Breast epithelium (tissue), 4 donors: ENCODE results near the gene CCR3. TPM values are rescaled to one million over a fixed set of nuclear protein-coding genes. Genes with fewer than 3 reads are reported as not detected.

Experiments used
- DNase-seq, 2 donors: peaks; one replicate each; pipeline ENCODE4 v3.0.0-alpha.2; 2019; ENCODE audit warnings: low spot score in 2 of 2
- H3K27ac ChIP-seq, 2 donors: fragments of 200-600 bp; sonication (generic) in 1 of 2; one replicate each; pipeline ENCODE4 v1.5.1; 2016 to 2019; ENCODE audit warnings: mild to moderate bottlenecking in 1 of 2
- H3K27me3 ChIP-seq, 2 donors: fragments of 200-600 bp; sonication (generic) in 1 of 2; one replicate each; pipeline versions ENCODE4 v1.5.1 to v1.6.0; 2017 to 2019; ENCODE audit warnings: control low read depth in 1 of 2, mild to moderate bottlenecking in 1 of 2
- H3K36me3 ChIP-seq: fragments of 200-600 bp; one replicate; pipeline ENCODE4 v1.5.1; 2019
- H3K4me1 ChIP-seq, 2 donors: fragments of 200-600 bp; sonication (generic); one replicate each; pipeline ENCODE4 v1.5.1; 2016 to 2019; ENCODE audit warnings: control low read depth in 1 of 2
- H3K4me3 ChIP-seq, 3 donors: fragments of 200-600 bp; sonication (generic); 1 replicate in 2 of 3; 2 replicates in 1 of 3; pipeline ENCODE4 v1.5.1; 2016 to 2019; ENCODE audit warnings: mild to moderate bottlenecking in 3 of 3, moderate library complexity in 2 of 3
- H3K9me3 ChIP-seq, 2 donors: fragments of 200-600 bp; sonication (generic) in 1 of 2; one replicate each; pipeline ENCODE4 v1.5.1; 2016 to 2019; ENCODE audit warnings: control low read depth in 1 of 2
- POLR2A ChIP-seq: fragments of 450-650 bp; IDR thresholded peaks from one replicate; pipeline ENCODE4 v1.6.1; 2016; ENCODE audit warnings: antibody characterized with exemption, mild to moderate bottlenecking, moderate library complexity
- POLR2AphosphoS5 ChIP-seq, 3 donors: sonication (generic); formaldehyde crosslinking; IDR thresholded peaks; one replicate each; pipeline ENCODE4 v1.6.1; 2017; ENCODE audit warnings: antibody characterized with exemption in 3 of 3
- intact Hi-C: fragments of 100-400 bp; cut with DNase I; formaldehyde crosslinking; loops from one replicate; pipeline ENCODE4 v1.15.1; 2023; ENCODE audit warnings: low total_unique reads
- total RNA-seq, 3 donors: library from RNA; depleted of rRNA; stranded (reverse); fragments of >200 nt; gene quantifications; one replicate each; pipeline ENCODE4 v1.1.0, GENCODE V29; 2016
- TF ChIP-seq, protein P1 (sequence below), 3 donors: fragments of 450-650 bp; IDR thresholded peaks; one replicate each; pipeline ENCODE4 v1.5.1; 2016 to 2017; ENCODE audit warnings: antibody characterized with exemption in 3 of 3, mild to moderate bottlenecking in 3 of 3, moderate library complexity in 3 of 3

The CCR3 gene
- total RNA-seq, 3 donors from 2014 or later: not detected

DNA sequence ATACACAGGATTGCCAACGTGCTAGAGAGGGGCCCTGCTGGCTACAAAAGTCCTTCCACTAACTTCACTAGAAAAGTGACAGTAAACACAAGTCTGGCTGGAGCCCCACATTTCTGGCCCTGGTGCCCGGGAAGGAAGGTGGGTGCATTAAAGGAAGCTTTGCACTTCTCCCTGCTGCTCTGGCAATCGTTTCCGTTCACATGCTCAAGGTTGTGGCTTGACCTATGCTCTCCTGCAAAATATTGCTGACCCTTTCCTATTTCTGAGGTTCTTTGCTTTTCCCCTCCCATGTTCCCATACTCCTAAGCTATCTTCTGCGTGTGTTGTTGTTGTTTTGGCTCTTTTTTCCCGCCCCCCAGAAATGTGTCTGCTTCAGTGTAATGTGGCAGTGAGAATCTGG is 9.1 kb upstream of the CCR3 start:
- intact Hi-C loops: no loop called here
- H3K4me3 ChIP-seq: no peak overlapping the region
- no peaks in the 10 kb centered on the region for H3K4me1 ChIP-seq
- H3K36me3 ChIP-seq: no peaks in the 10 kb centered on the region
- TF ChIP-seq POLR2A (no peak), POLR2AphosphoS5 (IDR thresholded peaks at IDR 0.05) (no peak)
- TF ChIP-seq, protein P1, sequence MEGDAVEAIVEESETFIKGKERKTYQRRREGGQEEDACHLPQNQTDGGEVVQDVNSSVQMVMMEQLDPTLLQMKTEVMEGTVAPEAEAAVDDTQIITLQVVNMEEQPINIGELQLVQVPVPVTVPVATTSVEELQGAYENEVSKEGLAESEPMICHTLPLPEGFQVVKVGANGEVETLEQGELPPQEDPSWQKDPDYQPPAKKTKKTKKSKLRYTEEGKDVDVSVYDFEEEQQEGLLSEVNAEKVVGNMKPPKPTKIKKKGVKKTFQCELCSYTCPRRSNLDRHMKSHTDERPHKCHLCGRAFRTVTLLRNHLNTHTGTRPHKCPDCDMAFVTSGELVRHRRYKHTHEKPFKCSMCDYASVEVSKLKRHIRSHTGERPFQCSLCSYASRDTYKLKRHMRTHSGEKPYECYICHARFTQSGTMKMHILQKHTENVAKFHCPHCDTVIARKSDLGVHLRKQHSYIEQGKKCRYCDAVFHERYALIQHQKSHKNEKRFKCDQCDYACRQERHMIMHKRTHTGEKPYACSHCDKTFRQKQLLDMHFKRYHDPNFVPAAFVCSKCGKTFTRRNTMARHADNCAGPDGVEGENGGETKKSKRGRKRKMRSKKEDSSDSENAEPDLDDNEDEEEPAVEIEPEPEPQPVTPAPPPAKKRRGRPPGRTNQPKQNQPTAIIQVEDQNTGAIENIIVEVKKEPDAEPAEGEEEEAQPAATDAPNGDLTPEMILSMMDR (IDR thresholded peaks at IDR 0.05): no peak
- H3K27ac ChIP-seq: no peak overlapping the region
- peaks cover 0 to 8% of the 10 kb centered on the region in 2 donors for H3K27me3 ChIP-seq
- no peaks in the 10 kb centered on the region for H3K9me3 ChIP-seq
- DNase-seq: no peak

DNA sequence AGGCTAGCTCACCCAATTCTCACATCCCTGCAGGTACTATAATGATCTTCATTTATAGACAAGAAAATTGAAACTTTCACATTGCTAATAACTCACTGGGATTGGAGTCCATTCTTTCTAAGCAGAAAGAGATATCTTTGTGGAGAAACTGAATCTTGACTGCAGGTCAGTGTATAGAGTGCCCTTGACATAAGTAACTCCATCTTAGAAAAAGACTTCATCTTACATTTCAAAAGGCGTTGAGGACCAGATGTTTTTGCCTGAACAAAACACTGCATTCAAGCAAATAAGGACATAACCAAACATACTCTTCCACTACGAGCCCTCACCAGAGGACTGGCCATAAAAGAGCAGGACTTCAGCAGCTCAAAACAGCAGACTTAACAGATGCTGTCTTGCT is 6.8 kb upstream of the CCR3 start:
- no peak overlapping the region for H3K27ac ChIP-seq
- H3K36me3 ChIP-seq: no peaks in the 10 kb centered on the region
- H3K27me3 ChIP-seq: peaks cover 0 to 8% of the 10 kb centered on the region in 2 donors
- intact Hi-C loops: no loop called here
- no peaks in the 10 kb centered on the region for H3K4me1 ChIP-seq
- no peak for DNase-seq
- no peaks in the 10 kb centered on the region for H3K9me3 ChIP-seq
- H3K4me3 ChIP-seq: no peak overlapping the region
- TF ChIP-seq POLR2A (no peak), POLR2AphosphoS5 (IDR thresholded peaks at IDR 0.05) (no peak)
- TF ChIP-seq, protein P1 (IDR thresholded peaks at IDR 0.05): no peak

DNA sequence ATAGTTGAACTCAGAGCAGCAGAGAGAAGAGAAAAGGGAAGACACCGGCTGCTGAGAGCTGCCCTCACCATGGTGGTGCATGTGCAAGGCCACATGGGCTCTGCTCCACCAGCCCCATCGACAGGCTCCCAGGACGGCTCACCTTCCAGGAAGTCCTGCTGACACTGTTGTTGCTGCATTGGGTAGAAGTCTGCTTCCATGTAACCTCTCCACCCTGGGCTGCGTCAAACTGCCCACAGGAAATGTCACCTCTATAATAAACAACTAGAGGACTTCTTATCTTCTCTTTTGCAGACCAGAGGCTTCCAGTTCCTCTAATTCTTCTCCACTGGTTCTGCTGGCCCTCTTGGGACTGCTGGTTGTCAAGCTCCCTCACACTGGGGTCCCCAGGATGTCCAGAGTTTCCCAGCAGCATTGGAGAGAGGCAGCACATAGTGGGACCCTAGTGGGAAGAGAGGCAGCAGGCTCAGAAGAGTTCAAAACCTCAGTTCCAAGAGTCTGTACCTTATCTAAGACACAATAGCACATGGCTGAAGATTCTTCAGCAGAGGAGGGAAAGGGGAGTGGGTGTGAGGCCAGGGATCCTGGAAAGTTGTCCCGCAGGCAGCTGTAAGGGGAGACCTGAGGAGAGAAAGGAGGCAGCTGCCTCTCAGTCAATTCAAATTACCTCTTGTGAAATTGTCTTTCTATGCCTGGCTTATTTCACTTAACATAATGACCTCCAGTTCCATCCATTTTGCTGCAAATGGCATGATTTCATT is 5.8 kb upstream of the CCR3 start:
- Histone ChIP-seq H3K9me3 (no peaks in the 10 kb centered on the region), H3K36me3 (no peaks in the 10 kb centered on the region), H3K27me3 (peaks cover 0 to 8% of the 10 kb centered on the region in 2 donors), H3K4me3 (no peak overlapping the region), H3K27ac (no peak overlapping the region), H3K4me1 (no peaks in the 10 kb centered on the region)
- intact Hi-C loops: no loop called here
- no peak for DNase-seq
- no peak for TF ChIP-seq POLR2A

DNA sequence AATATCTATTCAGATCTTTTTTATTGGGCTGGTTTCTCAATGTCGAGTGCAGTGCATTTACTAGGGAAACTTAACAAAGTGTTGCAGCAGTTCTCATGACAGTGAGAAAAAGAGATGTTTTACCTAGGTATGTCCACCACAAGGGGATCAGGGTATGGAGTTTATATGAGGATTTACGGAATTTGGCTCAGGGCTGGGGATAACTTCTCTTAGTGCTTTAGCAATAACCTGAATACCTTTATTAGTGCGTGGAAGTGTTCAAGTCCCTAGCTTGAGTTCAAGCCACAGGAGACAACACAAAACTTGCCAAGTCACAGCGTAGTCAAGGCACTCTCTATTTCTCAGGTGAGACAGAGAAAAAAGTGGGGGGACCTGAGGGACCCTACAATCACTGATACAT is 3.9 kb upstream of the CCR3 start:
- Histone ChIP-seq H3K36me3 (no peaks in the 10 kb centered on the region), H3K4me3 (no peak overlapping the region), H3K27ac (no peak overlapping the region), H3K27me3 (peaks cover 0 to 8% of the 10 kb centered on the region in 2 donors), H3K9me3 (no peaks in the 10 kb centered on the region), H3K4me1 (no peaks in the 10 kb centered on the region)
- DNase-seq: no peak
- TF ChIP-seq POLR2AphosphoS5 (IDR thresholded peaks at IDR 0.05) (no peak), POLR2A (no peak)
- TF ChIP-seq, protein P1 (IDR thresholded peaks at IDR 0.05): no peak
- intact Hi-C loops: no loop called here

DNA sequence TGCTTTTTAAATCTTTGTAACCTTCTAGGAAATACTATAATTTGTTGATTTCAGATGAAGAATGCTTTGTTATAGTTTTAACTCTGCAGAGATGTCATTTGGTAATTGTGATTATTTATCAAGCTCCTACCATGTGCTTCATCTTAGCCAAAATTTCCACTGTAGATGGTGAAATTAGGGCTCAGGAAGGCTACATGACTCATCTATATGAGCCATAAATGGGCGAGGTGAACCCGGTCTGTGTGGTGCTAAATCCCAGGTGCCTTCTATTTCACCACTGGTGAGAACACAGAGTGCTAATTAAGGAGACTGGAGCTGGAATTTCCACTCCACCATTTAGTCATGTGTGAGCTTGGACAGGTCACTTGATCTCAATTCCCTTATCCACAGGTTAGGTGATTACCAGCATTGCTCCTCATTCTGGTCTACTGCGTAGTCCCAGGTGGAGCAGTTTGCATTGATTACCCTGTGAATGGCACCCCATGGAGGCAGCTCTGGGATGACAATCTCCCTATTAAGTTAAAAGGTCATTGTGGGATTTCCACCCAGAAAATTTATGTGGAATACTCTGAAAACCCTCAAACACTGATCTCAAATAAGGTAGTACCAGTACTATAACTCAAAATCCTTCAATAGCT is 2.8 kb upstream of the CCR3 start:
- intact Hi-C loops: no loop called here
- H3K27me3 ChIP-seq: no peaks in the 10 kb centered on the region
- TF ChIP-seq, protein P1 (IDR thresholded peaks at IDR 0.05): no peak
- no peak for TF ChIP-seq POLR2A
- TF ChIP-seq POLR2AphosphoS5 (IDR thresholded peaks at IDR 0.05): no peak

More for the DNA sequence above, 2.8 kb upstream of the CCR3 start:
- Histone ChIP-seq H3K9me3 (no peaks in the 10 kb centered on the region), H3K4me3 (no peak overlapping the region), H3K36me3 (no peaks in the 10 kb centered on the region), H3K4me1 (no peaks in the 10 kb centered on the region), H3K27ac (no peak overlapping the region)
- no peak for DNase-seq
